SJCRH30 (cell line): ENCODE results near the gene NOS3. TPM values are rescaled to one million over a fixed set of nuclear protein-coding genes. Genes with fewer than 3 reads are reported as not detected.
A peak's percentile ranks its signal among the peaks of the same experiment; 100 is the strongest.

Source experiments
- DNase-seq, 2 experiments: peaks; one replicate each; pipeline ENCODE4 v3.0.0-alpha.2; 2015 to 2020
- H3K27ac ChIP-seq: fragments of 250-450 bp; sonication (Bioruptor Pico); 2 replicates; pipeline ENCODE4 v1.5.1; 2020; ENCODE audit warnings: mild to moderate bottlenecking, moderate library complexity
- H3K27me3 ChIP-seq: fragments of 250-450 bp; sonication (Bioruptor Pico); 2 replicates; pipeline ENCODE4 v1.5.1; 2020; ENCODE audit warnings: mild to moderate bottlenecking, moderate library complexity
- H3K36me3 ChIP-seq: fragments of 250-450 bp; sonication (Bioruptor Pico); 2 replicates; pipeline ENCODE4 v1.5.1; 2020; ENCODE audit warnings: mild to moderate bottlenecking, moderate library complexity
- H3K4me1 ChIP-seq: fragments of 250-450 bp; sonication (Bioruptor Pico); 2 replicates; pipeline ENCODE4 v1.5.1; 2020; ENCODE audit warnings: mild to moderate bottlenecking, moderate library complexity
- H3K4me3 ChIP-seq: fragments of 250-450 bp; sonication (Bioruptor Pico); 2 replicates; pipeline ENCODE4 v1.5.1; 2020; ENCODE audit warnings: mild to moderate bottlenecking, moderate library complexity
- H3K9me3 ChIP-seq: fragments of 250-450 bp; sonication (Bioruptor Pico); replicated peaks from 2 replicates; pipeline ENCODE4 v1.5.1; 2020; ENCODE audit warnings: mild to moderate bottlenecking, moderate library complexity
- total RNA-seq: library from RNA; depleted of rRNA; stranded (reverse); fragments of >200 nt; shearing (Covaris generic); gene quantifications from 2 replicates; pipeline ENCODE4 v1.2.3, GENCODE V29; 2014; rRNA removed

Gene NOS3
- total RNA-seq, 1 experiment from 2014 or later, result 0.20 TPM

DNA sequence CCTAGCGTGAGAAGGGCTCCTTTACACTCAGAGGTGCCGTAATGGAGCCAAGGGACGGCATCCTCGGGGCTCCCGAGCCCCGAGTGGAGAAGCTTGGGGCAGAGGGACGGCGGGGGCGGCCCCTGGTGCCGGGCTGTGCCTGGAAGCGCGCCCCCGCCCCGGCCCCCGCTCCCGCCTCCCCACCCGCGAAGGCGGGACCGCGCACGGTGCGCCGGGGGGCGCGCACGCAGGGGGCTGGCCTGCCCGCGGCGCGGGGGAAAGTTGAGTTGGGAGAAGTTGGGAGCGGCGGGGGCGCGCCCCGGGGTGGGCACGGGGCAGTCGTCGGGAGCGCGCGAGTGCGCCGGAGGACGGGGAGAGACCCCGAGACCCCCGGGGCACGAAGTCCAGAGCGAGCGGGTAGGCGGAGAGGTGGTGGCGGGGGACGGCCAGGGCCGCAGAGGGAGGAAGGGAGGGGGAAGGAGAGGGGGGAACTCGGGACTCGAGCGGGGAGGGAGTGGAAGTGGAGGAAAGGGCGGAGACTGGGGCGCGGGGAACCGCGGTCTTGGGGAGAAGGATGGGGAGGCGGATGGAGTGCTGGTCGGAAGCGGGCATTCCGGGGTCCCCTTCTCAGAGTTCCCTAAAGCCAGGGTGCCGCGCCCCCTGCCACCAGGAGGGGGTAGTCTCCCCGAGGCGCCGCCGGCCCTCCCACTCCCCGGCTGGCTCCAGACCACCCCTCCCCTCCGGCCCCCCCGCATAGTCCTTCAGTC is 68.7 kb downstream of the NOS3 start, which contains the start of gene SLC4A2:
Gene SLC4A2 (plus strand): TSS at position 223 of the 746 bp plus-strand sequence. CDS start 2,399 bp downstream, outside the sequence.
- H3K4me1 ChIP-seq, result peaks cover 5% of the 10 kb centered on the region; the same call in 1 of the 2 replicates
- peak; percentile 83 to 86 for DNase-seq
- peak within 1 kb of the TSS; percentile 96 for H3K27ac ChIP-seq
- H3K9me3 ChIP-seq, result no peaks in the 10 kb centered on the region
- H3K36me3 ChIP-seq, result peaks cover 4% of the 10 kb centered on the region
- H3K4me3 ChIP-seq, result peak within 1 kb of the TSS; percentile 68
- H3K27me3 ChIP-seq, result no peaks in the 10 kb centered on the region

DNA sequence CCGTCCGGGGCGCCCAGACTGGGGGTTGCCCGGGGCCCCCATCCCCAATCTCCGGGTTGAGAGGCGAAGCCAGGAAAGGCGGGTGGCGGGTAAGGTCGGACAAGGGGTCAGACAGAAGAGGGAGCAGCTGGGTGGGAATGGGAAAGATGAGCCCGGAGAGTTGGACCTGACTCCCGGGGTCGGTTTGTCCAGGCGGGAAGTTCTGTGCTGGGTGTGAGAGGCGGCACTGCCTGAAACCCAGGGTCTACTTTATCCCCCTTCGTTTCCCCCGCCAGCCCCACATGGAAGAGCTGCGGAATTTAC is 69.2 kb downstream of the NOS3 start:
- Histone ChIP-seq H3K36me3 (peaks cover 9% of the 10 kb centered on the region), H3K4me1 (peaks cover 5% of the 10 kb centered on the region; the same call in 1 of the 2 replicates), H3K27ac (peak overlapping the region; percentile 96), H3K27me3 (no peaks in the 10 kb centered on the region), H3K4me3 (peak overlapping the region; percentile 68), H3K9me3 (no peaks in the 10 kb centered on the region)
- no peak for DNase-seq

DNA sequence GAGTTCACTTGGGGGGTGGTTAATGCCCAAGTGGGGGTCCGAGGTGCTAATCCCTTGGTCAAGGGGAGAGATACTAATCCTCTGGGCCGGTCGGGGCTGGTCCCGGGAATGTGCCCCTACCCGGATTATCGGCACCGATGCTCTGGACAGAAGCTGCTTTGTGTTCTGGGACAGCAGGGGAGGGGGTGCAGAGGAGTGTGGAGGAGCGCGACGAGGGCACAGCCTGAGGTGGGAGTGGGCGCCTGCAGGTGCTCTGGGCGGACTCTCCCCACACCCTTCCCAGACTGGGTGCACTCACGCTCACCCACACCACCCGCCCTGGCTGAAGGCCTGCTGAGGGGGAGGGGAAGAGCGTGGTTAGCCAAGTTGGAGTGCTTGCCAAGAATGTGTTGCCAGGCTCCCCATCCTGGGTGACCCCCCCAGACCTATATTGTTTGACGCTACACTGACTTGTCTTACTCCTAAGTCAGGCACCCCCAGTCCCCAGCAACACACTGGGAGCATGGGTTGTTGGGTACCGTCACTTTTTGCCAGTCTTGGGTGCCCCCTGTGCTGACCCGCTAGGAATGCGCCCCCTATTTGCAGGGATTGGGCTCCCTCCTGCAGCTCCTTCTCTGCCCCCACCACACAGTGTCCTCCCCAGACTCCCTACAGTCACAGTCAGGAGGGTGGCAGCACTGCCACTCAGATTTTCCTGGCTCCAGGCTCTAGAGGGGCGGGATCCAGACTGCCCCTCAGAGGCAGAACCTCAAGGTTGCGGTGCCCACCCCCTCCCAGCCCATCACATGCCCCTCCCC is 69.8 kb downstream of the NOS3 start:
- H3K27me3 ChIP-seq, result no peaks in the 10 kb centered on the region
- peaks cover 14% of the 10 kb centered on the region for H3K36me3 ChIP-seq
- peaks cover 5% of the 10 kb centered on the region; the same call in 1 of the 2 replicates for H3K4me1 ChIP-seq
- peak in 1 of 2 experiments; percentile 34 for DNase-seq
- H3K27ac ChIP-seq, result peak overlapping the region; percentile 96; the same call in 1 of the 2 replicates
- H3K4me3 ChIP-seq, result peak overlapping the region; percentile 68
- H3K9me3 ChIP-seq, result no peaks in the 10 kb centered on the region

DNA sequence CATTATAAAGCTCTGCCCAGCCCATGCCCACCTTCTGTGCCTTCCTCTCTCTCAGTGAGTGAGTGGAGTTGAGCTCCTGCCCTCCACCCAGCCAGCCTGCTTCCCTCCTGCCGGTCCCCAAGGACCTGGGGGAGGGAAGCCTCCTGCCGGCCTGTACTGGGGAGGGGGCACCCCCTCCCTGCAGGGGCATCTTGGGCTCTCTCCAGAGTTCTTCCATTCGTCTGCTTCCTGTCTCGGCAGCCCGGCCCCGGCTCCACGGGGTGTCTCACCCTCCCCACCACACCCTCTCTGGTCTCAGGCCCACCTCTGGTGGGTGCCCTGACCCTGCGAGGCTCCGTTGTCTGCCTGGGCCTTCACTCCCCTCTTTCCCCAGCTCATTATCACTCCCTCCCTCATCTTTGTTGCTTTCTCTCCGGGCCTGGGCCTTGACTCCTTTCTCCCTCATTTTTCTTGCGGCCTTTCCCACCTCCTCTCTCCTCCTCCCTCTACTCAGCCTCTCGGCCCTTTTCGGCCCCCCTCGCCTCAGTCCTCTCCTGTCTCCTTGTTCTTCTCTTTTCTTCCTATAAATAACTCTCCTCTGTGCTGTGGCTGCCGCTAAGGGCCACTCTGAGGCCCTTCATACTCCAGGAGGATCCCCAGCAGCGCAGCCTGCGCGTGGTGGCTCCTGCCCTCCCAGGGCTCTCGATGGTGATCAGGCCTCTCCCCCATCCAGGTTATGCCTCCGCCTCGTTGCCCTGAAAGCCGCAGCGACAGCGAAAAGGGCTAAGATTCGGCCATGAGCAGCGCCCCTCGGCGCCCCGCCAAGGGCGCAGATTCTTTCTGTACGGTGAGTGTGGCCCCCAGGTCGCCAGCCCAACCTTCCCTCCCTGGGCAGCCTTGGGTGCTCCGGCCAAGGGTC is 70.6 kb downstream of the NOS3 start:
- Histone ChIP-seq H3K27ac (no peak overlapping the region), H3K36me3 (peaks cover 17% of the 10 kb centered on the region), H3K4me3 (no peak overlapping the region), H3K9me3 (no peaks in the 10 kb centered on the region), H3K4me1 (peaks cover 5% of the 10 kb centered on the region; the same call in 1 of the 2 replicates), H3K27me3 (no peaks in the 10 kb centered on the region)
- DNase-seq, result no peak

DNA sequence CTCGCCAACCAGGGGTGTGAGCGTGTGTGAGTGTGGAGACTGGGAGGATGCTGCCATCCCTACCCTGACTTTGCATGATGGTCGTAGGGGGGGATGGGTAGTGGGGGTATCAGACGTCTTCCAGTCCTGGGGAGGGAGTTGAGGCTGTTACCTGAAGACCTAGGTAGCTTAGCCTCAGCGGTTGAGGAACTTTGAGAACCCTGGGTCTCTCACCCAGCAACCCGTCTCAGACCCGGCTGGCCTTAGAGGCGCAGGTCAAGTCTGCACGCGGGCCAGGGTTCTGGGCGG is 71.2 kb downstream of the NOS3 start:
- Histone ChIP-seq H3K4me3 (no peak overlapping the region), H3K27ac (no peak overlapping the region), H3K27me3 (no peaks in the 10 kb centered on the region)

DNA sequence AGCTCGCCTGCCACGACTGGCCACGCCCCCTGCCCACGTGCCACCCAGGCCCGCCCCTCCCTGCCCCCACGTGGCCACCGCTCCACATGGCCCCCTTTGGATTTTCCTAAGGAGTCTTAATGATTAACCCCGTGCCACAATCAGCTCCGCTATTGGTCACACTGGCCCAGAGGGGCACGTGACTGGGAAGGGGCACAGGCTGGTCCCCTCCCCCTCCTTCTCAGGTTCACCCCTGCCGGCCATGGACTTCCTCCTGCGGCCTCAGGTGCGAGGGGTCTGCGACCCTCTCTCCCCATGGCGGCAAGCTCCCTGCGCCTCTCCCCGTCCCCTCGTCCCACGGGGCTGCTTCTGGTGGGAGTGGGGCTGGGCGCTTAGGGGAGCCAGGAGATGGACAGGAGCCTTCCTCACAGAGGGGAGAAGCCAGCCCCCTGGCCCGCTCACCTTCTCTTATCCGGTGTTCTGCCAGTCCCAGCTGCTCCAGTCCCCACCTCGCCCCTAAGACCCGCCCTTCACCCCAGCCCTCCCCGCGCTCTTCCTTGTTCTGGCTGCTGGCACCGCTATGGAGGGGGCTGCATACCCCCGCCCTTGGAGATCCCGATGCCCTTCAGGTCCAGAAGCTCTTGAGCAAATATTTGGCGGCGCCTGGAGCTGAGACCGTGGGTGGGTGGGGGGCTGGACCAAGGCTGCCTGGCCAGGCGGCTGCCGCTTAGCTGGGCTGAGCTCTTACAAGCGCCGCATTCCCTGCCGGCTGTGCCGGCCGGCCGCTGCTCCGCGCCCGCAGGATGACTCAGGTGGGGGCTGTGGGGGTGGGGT is 71.8 kb downstream of the NOS3 start:
- no peak overlapping the region for H3K4me3 ChIP-seq
- H3K4me1 ChIP-seq, result peaks cover 16% of the 10 kb centered on the region
- no peak overlapping the region for H3K27ac ChIP-seq

More for the DNA sequence above, 71.2 kb downstream of the NOS3 start:
- DNase-seq, result no peak
- Histone ChIP-seq H3K4me1 (peaks cover 11% of the 10 kb centered on the region; the same call in 1 of the 2 replicates), H3K9me3 (no peaks in the 10 kb centered on the region), H3K36me3 (peaks cover 23% of the 10 kb centered on the region)

DNA sequence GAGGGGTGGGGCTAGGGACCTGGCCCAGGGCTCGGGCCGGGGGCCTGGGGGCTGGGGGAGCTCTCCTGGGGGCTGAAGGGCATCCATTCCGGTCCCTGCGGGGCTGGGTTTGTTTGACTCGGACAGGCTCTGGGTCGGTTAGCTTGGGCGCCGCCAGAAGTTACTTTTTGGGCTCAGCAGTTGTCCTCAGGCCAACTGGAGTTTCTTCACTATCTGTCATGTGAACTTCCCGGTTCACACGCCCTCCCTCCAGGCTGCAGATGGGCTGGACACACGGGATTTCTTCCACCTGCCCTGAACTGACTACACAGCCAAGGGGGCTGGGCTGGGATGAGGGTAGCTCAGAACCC is 72.4 kb downstream of the NOS3 start:
- H3K27ac ChIP-seq, result no peak overlapping the region
- no peak overlapping the region for H3K4me3 ChIP-seq

More for the DNA sequence above, 71.8 kb downstream of the NOS3 start:
- peaks cover 27% of the 10 kb centered on the region for H3K36me3 ChIP-seq
- no peaks in the 10 kb centered on the region for H3K9me3 ChIP-seq
- no peaks in the 10 kb centered on the region for H3K27me3 ChIP-seq
- no peak for DNase-seq

More for the DNA sequence above, 72.4 kb downstream of the NOS3 start:
- peaks cover 20% of the 10 kb centered on the region for H3K4me1 ChIP-seq
- no peaks in the 10 kb centered on the region for H3K9me3 ChIP-seq
- H3K27me3 ChIP-seq, result no peaks in the 10 kb centered on the region
- no peak for DNase-seq
- H3K36me3 ChIP-seq, result peaks cover 27% of the 10 kb centered on the region

Other genes starting within 250 kb of the NOS3 start
- not detected in 2 replicates for gene TMEM176B, start 190.7 kb upstream of the NOS3 start, total RNA-seq
- not detected in 2 replicates for gene TMEM176A, start 190.2 kb upstream of the NOS3 start, total RNA-seq
- gene AOC1, start 138.5 kb upstream of the NOS3 start, total RNA-seq, result not detected in 2 replicates
- gene KCNH2, start 12.7 kb upstream of the NOS3 start, total RNA-seq, result 15.9 and 19.3 TPM in 2 replicates
- 0.08 TPM in 1 of 2 replicates, not detected in the other for gene ATG9B, start 33.5 kb downstream of the NOS3 start, total RNA-seq
- 20.8 and 22.3 TPM in 2 replicates for gene ABCB8, start 37.4 kb downstream of the NOS3 start, total RNA-seq
- gene ASIC3, start 57.5 kb downstream of the NOS3 start, total RNA-seq, result 1.3 and 1.5 TPM in 2 replicates
- 34.3 and 39.2 TPM in 2 replicates for gene CDK5, start 66.9 kb downstream of the NOS3 start, total RNA-seq
- 129 and 132 TPM in 2 replicates for gene SLC4A2, start 68.6 kb downstream of the NOS3 start, total RNA-seq
- gene FASTK, start 89.8 kb downstream of the NOS3 start, total RNA-seq, result 62.2 and 92.8 TPM in 2 replicates
- gene TMUB1, start 92.5 kb downstream of the NOS3 start, total RNA-seq, result 43.5 and 44.2 TPM in 2 replicates
- gene AGAP3, start 95.5 kb downstream of the NOS3 start, total RNA-seq, result 59.7 and 62.9 TPM in 2 replicates
- 0.48 and 0.95 TPM in 2 replicates for gene GBX1, start 176.7 kb downstream of the NOS3 start, total RNA-seq
- not detected in 2 replicates for gene ASB10, start 196.2 kb downstream of the NOS3 start, total RNA-seq
- not detected in 2 replicates for gene H2BK1, start 219.5 kb downstream of the NOS3 start, total RNA-seq
- gene ABCF2, start 236.2 kb downstream of the NOS3 start, total RNA-seq, result 77.6 and 77.7 TPM in 2 replicates
- gene CHPF2, start 241.5 kb downstream of the NOS3 start, total RNA-seq, result 27.7 and 28.2 TPM in 2 replicates